Activated T-cell treated with anti-CD3 and anti-CD28 coated beads, Interleukin-2, amount 50 U/mL, for 4 hours (primary cell): Measurements from ENCODE around the gene HSBP1. TPM values are rescaled to one million over a fixed set of nuclear protein-coding genes. Genes with fewer than 3 reads are reported as not detected.

Experiments
- ATAC-seq, 2 donors: fragments of 200-7000 bp; cut with Tn5 transposase; one replicate each; pipeline ENCODE4 v1.10.0; 2021
- DNase-seq: peaks from one replicate; pipeline ENCODE4 v3.0.0-alpha.2; 2020
- H3K27me3 Mint-ChIP-seq: one replicate; pipeline ENCODE4 v1.8.0; 2021; ENCODE audit warnings: low read depth, mixed read lengths
- H3K36me3 Mint-ChIP-seq: one replicate; pipeline ENCODE4 v1.8.0; 2022; ENCODE audit warnings: mixed read lengths; ENCODE audit not compliant: insufficient read depth
- H3K4me1 Mint-ChIP-seq: one replicate; pipeline ENCODE4 v1.8.0; 2021; ENCODE audit warnings: low read depth, mixed read lengths
- H3K4me3 Mint-ChIP-seq: one replicate; pipeline ENCODE4 v1.8.0; 2021; ENCODE audit warnings: mild to moderate bottlenecking, moderate library complexity, mixed read lengths
- H3K9me3 Mint-ChIP-seq: one replicate; pipeline ENCODE4 v1.8.0; 2021; ENCODE audit warnings: mixed read lengths
- total RNA-seq, 3 donors: library from RNA; stranded (reverse); gene quantifications; one replicate each; pipeline ENCODE4 v1.2.1, GENCODE V29; 2021

Gene HSBP1
- total RNA-seq, 3 donors from 2014 or later: 73.4 to 89.1 (median 78.9) TPM

DNA sequence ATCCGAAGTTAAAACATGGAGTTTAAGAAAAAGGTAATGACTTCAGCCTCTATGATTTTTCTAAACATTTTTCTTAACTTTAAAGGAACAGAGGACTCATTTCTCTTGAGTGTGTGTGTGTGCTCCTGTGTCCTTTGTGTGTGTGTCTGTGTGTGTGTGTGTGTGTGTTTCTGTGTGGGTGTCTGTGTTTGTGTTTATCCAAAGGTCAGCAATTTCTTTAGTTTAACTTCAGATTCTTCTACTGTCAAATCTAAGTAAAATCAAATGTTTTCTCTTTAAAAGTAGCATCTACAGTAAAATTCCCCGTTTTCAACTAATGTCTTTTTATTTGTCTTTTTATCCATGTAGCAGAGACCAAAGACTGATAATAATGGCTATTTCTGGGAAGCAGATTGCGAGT lies 31.8 kb downstream of the HSBP1 start:
- Mint-ChIP-seq H3K4me1 (peaks cover 16% of the 10 kb centered on the region), H3K4me3 (no peak overlapping the region), H3K9me3 (no peaks in the 10 kb centered on the region), H3K36me3 (no peaks in the 10 kb centered on the region), H3K27me3 (peaks cover 8% of the 10 kb centered on the region)
- DNase-seq (no peak), ATAC-seq (no peak)

DNA sequence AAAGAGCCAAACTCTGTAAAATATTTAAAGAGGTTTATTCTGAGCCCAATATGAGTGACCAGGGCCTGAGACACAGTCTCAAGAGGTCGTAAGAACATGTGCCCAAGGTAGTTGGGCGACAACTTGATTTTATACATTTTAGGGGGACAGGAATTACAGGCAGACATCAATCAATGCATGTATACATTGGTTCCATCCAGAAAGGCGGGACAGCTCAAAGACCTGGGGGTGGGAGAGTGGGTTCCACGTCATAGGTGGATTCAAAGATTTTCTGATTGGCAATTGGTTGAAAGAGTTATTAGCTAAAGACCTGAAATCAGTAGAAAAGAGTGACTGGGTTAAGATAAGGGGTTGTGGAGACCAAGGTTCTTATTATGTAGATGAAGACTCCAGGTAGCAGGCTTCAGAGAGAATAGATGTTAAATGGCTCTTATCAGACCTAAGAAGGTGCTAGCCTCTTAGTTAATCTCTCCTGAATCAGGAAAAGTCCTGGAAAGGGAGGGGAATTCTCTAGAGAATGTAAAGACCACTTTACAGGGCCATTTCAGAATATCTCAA lies 32.4 kb downstream of the HSBP1 start:
- no peak for DNase-seq
- Mint-ChIP-seq H3K36me3 (no peaks in the 10 kb centered on the region), H3K4me1 (peaks cover 14% of the 10 kb centered on the region), H3K4me3 (no peak overlapping the region), H3K9me3 (no peaks in the 10 kb centered on the region), H3K27me3 (peaks cover 8% of the 10 kb centered on the region)
- ATAC-seq: no peak

DNA sequence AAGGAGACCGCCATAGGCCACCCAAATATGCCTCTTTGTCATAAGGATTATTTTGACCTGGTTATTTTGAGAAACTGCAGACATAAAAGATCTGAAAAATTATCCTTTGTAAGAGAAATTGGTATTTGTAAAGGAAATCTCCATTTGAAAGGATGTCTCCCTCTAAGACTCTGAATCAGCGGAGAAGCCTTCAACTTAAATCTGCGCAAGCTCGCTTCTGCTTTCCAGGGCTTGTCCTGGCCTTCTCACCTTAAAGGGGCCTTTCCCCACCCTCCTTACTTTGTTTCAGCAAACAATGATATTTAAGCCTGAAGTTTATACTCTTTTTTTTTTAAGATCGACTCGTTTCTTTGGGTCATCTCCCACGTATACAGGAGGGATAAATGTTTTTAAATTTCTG lies 34.5 kb downstream of the HSBP1 start:
- no peaks in the 10 kb centered on the region for H3K36me3 Mint-ChIP-seq
- H3K4me3 Mint-ChIP-seq: no peak overlapping the region
- H3K27me3 Mint-ChIP-seq: peaks cover 11% of the 10 kb centered on the region
- ATAC-seq (no peak), DNase-seq (no peak)
- peaks cover 1% of the 10 kb centered on the region for H3K4me1 Mint-ChIP-seq
- H3K9me3 Mint-ChIP-seq: no peaks in the 10 kb centered on the region

GRCh38 chr16:83842756-83843507 lies 35.2 kb downstream of the HSBP1 start:
- Mint-ChIP-seq H3K9me3 (no peaks in the 10 kb centered on the region), H3K36me3 (no peaks in the 10 kb centered on the region), H3K4me1 (peaks cover 1% of the 10 kb centered on the region), H3K4me3 (no peak overlapping the region), H3K27me3 (peaks cover 7% of the 10 kb centered on the region)
- ATAC-seq (no peak), DNase-seq (no peak)

GRCh38 chr16:83843657-83844056 lies 35.9 kb downstream of the HSBP1 start:
- Mint-ChIP-seq H3K27me3 (peaks cover 5% of the 10 kb centered on the region), H3K4me3 (no peak overlapping the region), H3K36me3 (no peaks in the 10 kb centered on the region), H3K4me1 (peaks cover 1% of the 10 kb centered on the region), H3K9me3 (no peaks in the 10 kb centered on the region)
- DNase-seq (no peak), ATAC-seq (no peak)

DNA sequence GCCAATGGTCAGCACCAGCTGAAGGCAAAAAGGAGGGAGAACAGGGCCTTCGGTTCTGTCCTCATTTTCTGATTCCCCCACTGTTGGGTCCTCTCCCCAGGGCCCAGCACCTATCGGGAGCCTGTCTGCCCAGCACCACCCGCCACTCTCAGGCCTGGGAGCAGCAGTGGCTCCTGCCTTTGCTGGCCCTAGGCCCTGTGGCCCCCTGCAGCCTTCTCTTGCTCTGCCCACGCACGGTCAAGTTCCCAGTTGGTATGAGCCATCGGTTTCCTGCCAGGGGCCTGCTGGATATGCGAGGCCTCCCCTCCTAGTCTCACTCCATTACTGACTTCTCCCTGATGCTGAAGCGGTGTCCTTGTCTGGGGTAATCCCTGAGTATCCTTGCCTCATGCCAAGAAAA lies 37.5 kb downstream of the HSBP1 start:
- no peaks in the 10 kb centered on the region for H3K36me3 Mint-ChIP-seq

GRCh38 chr16:83847371-83848225 lies 39.8 kb downstream of the HSBP1 start:
- no peaks in the 10 kb centered on the region for H3K36me3 Mint-ChIP-seq

More for the DNA sequence above, 37.5 kb downstream of the HSBP1 start:
- DNase-seq (no peak), ATAC-seq (no peak)
- no peak overlapping the region for H3K4me3 Mint-ChIP-seq
- no peaks in the 10 kb centered on the region for H3K9me3 Mint-ChIP-seq
- H3K4me1 Mint-ChIP-seq: peaks cover 1% of the 10 kb centered on the region
- H3K27me3 Mint-ChIP-seq: peaks cover 5% of the 10 kb centered on the region

GRCh38 chr16:83849421-83849820 lies 41.6 kb downstream of the HSBP1 start:
- ATAC-seq (no peak), DNase-seq (no peak)
- no peak overlapping the region for H3K4me3 Mint-ChIP-seq
- H3K27me3 Mint-ChIP-seq: peaks cover 11% of the 10 kb centered on the region
- no peaks in the 10 kb centered on the region for H3K4me1 Mint-ChIP-seq
- no peaks in the 10 kb centered on the region for H3K9me3 Mint-ChIP-seq
- H3K36me3 Mint-ChIP-seq: no peaks in the 10 kb centered on the region

More at GRCh38 chr16:83847371-83848225, 39.8 kb downstream of the HSBP1 start:
- H3K9me3 Mint-ChIP-seq: no peaks in the 10 kb centered on the region
- no peak for DNase-seq
- no peak for ATAC-seq
- peaks cover 1% of the 10 kb centered on the region for H3K4me1 Mint-ChIP-seq
- H3K4me3 Mint-ChIP-seq: no peak overlapping the region
- peaks cover 9% of the 10 kb centered on the region for H3K27me3 Mint-ChIP-seq

- DNase-seq (no peak), ATAC-seq (no peak)
- Mint-ChIP-seq H3K36me3 (no peaks in the 10 kb centered on the region), H3K27me3 (peaks cover 11% of the 10 kb centered on the region), H3K4me1 (no peaks in the 10 kb centered on the region), H3K9me3 (no peaks in the 10 kb centered on the region), H3K4me3 (no peak overlapping the region)
These were observed 43.2 kb downstream of the HSBP1 start for GRCh38 chr16:83850947-83851346.

GRCh38 chr16:83851473-83851872 lies 43.7 kb downstream of the HSBP1 start:
- Mint-ChIP-seq H3K9me3 (no peaks in the 10 kb centered on the region), H3K4me3 (no peak overlapping the region), H3K4me1 (no peaks in the 10 kb centered on the region), H3K36me3 (no peaks in the 10 kb centered on the region), H3K27me3 (peaks cover 11% of the 10 kb centered on the region)
- ATAC-seq (no peak), DNase-seq (no peak)

- H3K4me1 Mint-ChIP-seq: no peaks in the 10 kb centered on the region
- no peak for DNase-seq
- H3K27me3 Mint-ChIP-seq: peaks cover 6% of the 10 kb centered on the region
- no peak overlapping the region for H3K4me3 Mint-ChIP-seq
- no peaks in the 10 kb centered on the region for H3K9me3 Mint-ChIP-seq
- no peaks in the 10 kb centered on the region for H3K36me3 Mint-ChIP-seq
- ATAC-seq: no peak
These were observed 45.0 kb downstream of the HSBP1 start for GRCh38 chr16:83852774-83853173.

GRCh38 chr16:83853834-83854233 lies 46.1 kb downstream of the HSBP1 start:
- DNase-seq: no peak

GRCh38 chr16:83854420-83854819 lies 46.6 kb downstream of the HSBP1 start:
- H3K9me3 Mint-ChIP-seq: no peaks in the 10 kb centered on the region
- H3K27me3 Mint-ChIP-seq: peaks cover 8% of the 10 kb centered on the region
- DNase-seq (no peak), ATAC-seq (no peak)
- no peak overlapping the region for H3K4me3 Mint-ChIP-seq
- H3K36me3 Mint-ChIP-seq: no peaks in the 10 kb centered on the region
- H3K4me1 Mint-ChIP-seq: no peaks in the 10 kb centered on the region

More at GRCh38 chr16:83853834-83854233, 46.1 kb downstream of the HSBP1 start:
- Mint-ChIP-seq H3K9me3 (no peaks in the 10 kb centered on the region), H3K27me3 (peaks cover 8% of the 10 kb centered on the region), H3K4me1 (no peaks in the 10 kb centered on the region), H3K36me3 (no peaks in the 10 kb centered on the region), H3K4me3 (no peak overlapping the region)
- ATAC-seq: no peak

DNA sequence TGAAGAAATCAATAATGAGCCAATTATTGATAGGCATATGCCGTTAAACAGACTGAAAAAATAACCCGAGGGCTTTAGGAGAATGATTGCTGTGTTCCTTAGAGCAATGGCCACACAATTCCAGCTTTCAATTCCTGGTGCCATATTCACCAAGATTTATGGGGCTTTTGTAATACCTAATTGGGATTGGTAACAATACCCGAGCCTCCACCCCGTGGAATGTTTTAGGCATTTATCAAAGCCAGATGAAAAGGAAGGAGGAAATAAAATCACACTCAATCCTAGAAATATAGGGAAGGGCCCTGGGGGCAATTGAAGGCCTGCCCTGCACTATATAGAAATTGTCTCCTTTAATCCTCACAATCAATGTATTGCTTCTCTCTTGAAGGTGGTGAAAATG lies 49.0 kb downstream of the HSBP1 start:
- no peak for ATAC-seq
- Mint-ChIP-seq H3K27me3 (peaks cover 3% of the 10 kb centered on the region), H3K4me1 (no peaks in the 10 kb centered on the region), H3K9me3 (no peaks in the 10 kb centered on the region), H3K36me3 (no peaks in the 10 kb centered on the region), H3K4me3 (no peak overlapping the region)
- DNase-seq: no peak
